Measurements from ENCODE around the gene PNPLA2. TPM values are rescaled to one million over a fixed set of nuclear protein-coding genes. Genes with fewer than 3 reads are reported as not detected.

The PNPLA2 gene
- total RNA-seq, 2 experiments from 2014 or later = 19.8 to 41.2 TPM

- TF ChIP-seq EZH2phosphoT487 (IDR thresholded peaks at IDR 0.05; ENCODE audit: borderline replicate concordance, low read depth, low read length) = no peak
- no peak for TF ChIP-seq CTCF (conservative IDR thresholded peaks at IDR 0.05; ENCODE audit: low read length)
- H3K36me3 ChIP-seq (ENCODE audit: insufficient read depth, low read length) = peaks cover 62% of the 10 kb centered on the region
- BruUV-seq (replicated peaks) = no TSS peak
- H3K27ac ChIP-seq (ENCODE audit: low read depth, low read length, poor library complexity, severe bottlenecking) = no peak overlapping the region
- H3K4me3 ChIP-seq (ENCODE audit: low read depth, low read length, poor library complexity, severe bottlenecking) = no peak overlapping the region
- no peaks in the 10 kb centered on the region for H3K9me3 ChIP-seq (ENCODE audit: low read length)
- no peak overlapping the region for H2AFZ ChIP-seq (ENCODE audit: low read length)
- CTCF ChIA-PET (ENCODE audit: unreplicated experiment) = interaction anchor here (0.9 kb wide), 1 partner anchor 27 kb away, joined by 3 read pairs; no protein-coding TSS in a partner anchor
- peaks cover 43% of the 10 kb centered on the region for H3K4me1 ChIP-seq (ENCODE audit: insufficient read depth, low read length, poor library complexity, severe bottlenecking)
- DNase-seq (ENCODE audit: low spot score) = no peak
- peaks cover 17% of the 10 kb centered on the region; the same call in 1 of the 2 replicates for H4K20me1 ChIP-seq (ENCODE audit: insufficient read depth, low read length)
- intact Hi-C loops (cut with micrococcal nuclease; ENCODE audit: unreplicated experiment) = no loop called here
- peaks cover 43% of the 10 kb centered on the region for H3K79me2 ChIP-seq (ENCODE audit: insufficient read depth, low read depth, low read length)
- no peaks in the 10 kb centered on the region for H3K9me2 ChIP-seq (ENCODE audit: insufficient read depth, low read length)
- peak overlapping the region; percentile 71 for H3K4me2 ChIP-seq (ENCODE audit: low read length)
- POLR2A ChIA-PET = no interaction called here
Observed at GRCh38 chr11:812390-812789, 6.3 kb upstream of the PNPLA2 start.

- intact Hi-C loops (cut with micrococcal nuclease; ENCODE audit: unreplicated experiment) = no loop called here
- ChIA-PET CTCF (ENCODE audit: unreplicated experiment) (no interaction called here), POLR2A (no interaction called here)
Observed at GRCh38 chr11:813072-813455, 5.7 kb upstream of the PNPLA2 start.

More at GRCh38 chr11:813072-813455, 5.7 kb upstream of the PNPLA2 start:
- Histone ChIP-seq H4K20me1 (ENCODE audit: insufficient read depth, low read length) (peaks cover 17% of the 10 kb centered on the region; the same call in 1 of the 2 replicates), H2AFZ (ENCODE audit: low read length) (no peak overlapping the region), H3K9me2 (ENCODE audit: insufficient read depth, low read length) (no peaks in the 10 kb centered on the region), H3K36me3 (ENCODE audit: insufficient read depth, low read length) (peaks cover 62% of the 10 kb centered on the region), H3K9me3 (ENCODE audit: low read length) (no peaks in the 10 kb centered on the region), H3K4me1 (ENCODE audit: insufficient read depth, low read length, poor library complexity, severe bottlenecking) (peaks cover 37% of the 10 kb centered on the region), H3K79me2 (ENCODE audit: insufficient read depth, low read depth, low read length) (peaks cover 37% of the 10 kb centered on the region), H3K27ac (ENCODE audit: low read depth, low read length, poor library complexity, severe bottlenecking) (peak overlapping the region; percentile 34), H3K4me2 (ENCODE audit: low read length) (no peak overlapping the region), H3K4me3 (ENCODE audit: low read depth, low read length, poor library complexity, severe bottlenecking) (no peak overlapping the region)
- TF ChIP-seq CTCF (conservative IDR thresholded peaks at IDR 0.05; ENCODE audit: low read length) = no peak
- no peak for TF ChIP-seq EZH2phosphoT487 (IDR thresholded peaks at IDR 0.05; ENCODE audit: borderline replicate concordance, low read depth, low read length)
- DNase-seq (ENCODE audit: low spot score) = no peak
- no TSS peak for BruUV-seq (replicated peaks)
